IPS DF 6.9 (cell line): ENCODE data around the gene ADAMTS6.

Experiments used
- DNase-seq: peaks from one replicate; pipeline ENCODE4 v3.0.0-alpha.2; 2013; ENCODE audit warnings: low read depth, low spot score
- H3K27ac ChIP-seq: one replicate; pipeline ENCODE4 v1.5.1; 2013; ENCODE audit warnings: low read length, control low read depth
- H3K27me3 ChIP-seq: 2 replicates; pipeline ENCODE4 v1.6.1; 2013; ENCODE audit warnings: mild to moderate bottlenecking, low read length; ENCODE audit not compliant: control insufficient read depth, insufficient read depth
- H3K36me3 ChIP-seq: 2 replicates; pipeline ENCODE4 v1.6.1; 2013; ENCODE audit warnings: low read length; ENCODE audit not compliant: control insufficient read depth, insufficient read depth
- H3K4me1 ChIP-seq: 2 replicates; pipeline ENCODE4 v1.6.1; 2013; ENCODE audit warnings: low read length; ENCODE audit not compliant: control insufficient read depth, insufficient read depth
- H3K4me3 ChIP-seq: 2 replicates; pipeline ENCODE4 v1.5.1; 2013; ENCODE audit warnings: mild to moderate bottlenecking, low read length
- H3K9me3 ChIP-seq: 2 replicates; pipeline ENCODE4 v1.6.1; 2013; ENCODE audit warnings: low read length, inconsistent platforms; ENCODE audit not compliant: control insufficient read depth, insufficient read depth
- WGBS: extraction: QIAGEN DNeasy Blood & Tissue Kit; methylation state at CpG from one replicate; pipeline ENCODE4 v1.1.7; 2013; ENCODE audit warnings: mixed read lengths, missing lambda C conversion rate; ENCODE audit not compliant: insufficient read length, insufficient coverage; 5-methylcytosine and 5-hydroxymethylcytosine counted together

Gene ADAMTS6

DNA sequence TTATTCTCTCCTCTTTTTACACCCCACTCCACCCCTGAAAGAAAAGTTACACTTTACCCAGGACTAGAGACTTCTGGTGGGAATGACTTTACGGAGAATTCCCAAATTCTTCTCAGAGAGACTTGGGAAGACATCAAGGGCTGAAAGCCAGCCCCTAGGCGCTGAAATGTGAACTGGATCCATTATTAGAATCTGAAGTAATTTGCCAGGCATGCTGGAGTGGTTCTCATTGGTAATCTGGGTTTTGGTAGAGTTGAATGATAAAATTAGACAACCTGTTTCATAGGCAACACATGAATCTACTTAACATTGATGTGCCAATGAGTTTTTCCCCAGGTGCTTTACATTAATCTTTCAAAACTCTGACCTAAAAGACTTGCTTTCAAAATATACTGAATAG lies 324.8 kb downstream of the ADAMTS6 start:
- no CpG with 5 or more reads among the region's 2 CpGs for WGBS
- Histone ChIP-seq H3K4me1 (no peaks in the 10 kb centered on the region), H3K27ac (no peak overlapping the region), H3K9me3 (no peaks in the 10 kb centered on the region), H3K27me3 (no peaks in the 10 kb centered on the region), H3K36me3 (no peaks in the 10 kb centered on the region), H3K4me3 (no peak overlapping the region)
- no peak for DNase-seq

DNA sequence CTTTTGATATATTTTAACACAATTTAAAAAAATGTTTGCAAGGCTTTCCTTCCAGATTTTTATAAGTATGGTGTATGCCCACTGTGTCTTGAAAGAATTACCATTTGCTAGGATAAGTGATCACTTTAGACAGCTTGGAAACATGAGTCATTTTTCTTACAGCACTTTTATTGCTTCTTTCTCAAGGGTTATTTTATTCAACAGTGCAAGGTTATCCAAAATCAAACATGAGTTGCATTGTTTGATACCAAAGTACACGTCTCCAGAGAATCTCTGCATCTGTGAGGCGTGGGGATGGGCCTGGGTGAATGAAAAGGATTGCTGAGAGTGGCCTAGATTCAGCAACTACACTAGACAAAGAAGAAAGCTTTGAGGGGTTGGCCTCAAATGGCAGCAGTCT lies 329.6 kb downstream of the ADAMTS6 start:
- Histone ChIP-seq H3K4me1 (peaks cover 1% of the 10 kb centered on the region; the same call in 1 of the 2 replicates), H3K36me3 (no peaks in the 10 kb centered on the region), H3K9me3 (no peaks in the 10 kb centered on the region), H3K27me3 (no peaks in the 10 kb centered on the region), H3K27ac (no peak overlapping the region), H3K4me3 (no peak overlapping the region)
- WGBS, result no CpG with 5 or more reads among the region's 2 CpGs
- no peak for DNase-seq

DNA sequence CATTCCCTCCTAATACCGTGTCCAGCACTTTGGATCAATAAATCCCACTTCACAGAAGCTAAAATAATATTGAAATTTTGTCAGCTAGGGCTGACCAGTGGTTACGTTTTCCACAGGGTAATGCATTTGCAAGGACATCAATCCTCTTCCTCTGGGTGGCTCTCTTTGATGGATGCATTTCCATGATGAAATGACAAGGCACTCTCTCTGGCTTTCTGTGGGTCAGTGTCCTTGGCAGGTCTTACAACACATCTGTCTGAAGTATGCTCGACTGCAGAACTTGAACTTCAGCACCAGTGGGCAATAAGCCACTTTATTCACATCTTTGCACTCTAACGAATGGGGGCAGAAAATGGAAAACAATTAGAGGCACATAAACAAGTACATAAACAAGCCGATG lies 330.1 kb downstream of the ADAMTS6 start:
- Histone ChIP-seq H3K9me3 (no peaks in the 10 kb centered on the region), H3K36me3 (no peaks in the 10 kb centered on the region), H3K4me1 (peaks cover 1% of the 10 kb centered on the region; the same call in 1 of the 2 replicates), H3K4me3 (no peak overlapping the region), H3K27ac (no peak overlapping the region), H3K27me3 (no peaks in the 10 kb centered on the region)
- no CpG with 5 or more reads among the region's 5 CpGs for WGBS
- no peak for DNase-seq

DNA sequence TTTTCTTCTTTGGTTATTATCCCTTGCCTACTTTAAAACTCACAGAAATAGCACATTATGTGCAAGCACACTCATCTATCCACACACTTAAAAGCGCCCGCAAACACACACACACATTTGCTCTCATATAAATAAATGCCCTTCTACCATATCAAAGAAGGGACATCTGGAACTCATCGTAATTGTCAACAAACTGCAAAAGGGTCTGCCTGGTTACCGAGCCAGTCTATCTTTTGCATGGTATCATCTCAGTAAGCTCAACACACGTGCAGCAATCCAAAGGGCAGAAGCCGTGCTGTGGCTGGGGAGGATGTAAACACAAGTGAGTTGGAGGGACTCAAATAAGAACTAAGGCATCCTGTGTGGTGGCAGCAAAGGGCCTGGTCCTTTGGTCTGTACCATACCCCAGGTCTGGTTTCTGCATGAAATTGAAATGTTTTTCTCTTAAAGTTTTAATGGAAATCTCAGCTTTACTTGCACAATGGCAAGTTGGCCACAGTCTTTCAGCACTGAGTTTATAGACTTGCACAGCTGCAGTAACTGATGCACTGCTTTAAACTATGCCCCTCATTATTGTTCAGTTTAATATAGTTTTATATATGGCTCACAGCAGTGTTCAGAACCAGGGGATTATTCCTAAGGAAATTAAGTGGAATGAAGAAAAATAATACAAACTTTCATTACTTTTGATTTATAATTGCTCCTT lies 331.0 kb downstream of the ADAMTS6 start:
- Histone ChIP-seq H3K4me1 (peaks cover 1% of the 10 kb centered on the region; the same call in 1 of the 2 replicates), H3K27me3 (no peaks in the 10 kb centered on the region), H3K27ac (no peak overlapping the region), H3K36me3 (no peaks in the 10 kb centered on the region), H3K4me3 (no peak overlapping the region), H3K9me3 (no peaks in the 10 kb centered on the region)
- whole genome bisulfite sequencing, result no CpG with 5 or more reads among the region's 6 CpGs
- no peak for DNase-seq

DNA sequence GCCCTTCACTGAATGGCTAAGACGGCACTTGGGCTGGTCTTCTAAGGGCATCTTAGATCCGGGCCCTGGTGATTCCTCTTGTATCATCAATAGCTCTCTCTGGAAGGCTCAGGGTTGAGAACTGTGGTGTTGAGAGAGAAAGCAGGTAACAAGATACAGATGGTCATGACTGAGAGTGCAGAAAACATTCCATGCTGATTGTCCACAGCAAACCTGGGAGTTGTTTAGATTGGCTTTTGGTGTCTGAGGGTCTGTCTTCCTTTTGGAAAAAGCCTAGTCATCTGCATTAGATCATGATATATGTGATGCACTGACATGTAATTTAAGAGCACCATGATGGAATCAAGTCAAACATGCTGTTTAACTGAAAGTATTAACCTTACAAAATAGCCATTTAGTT lies 331.9 kb downstream of the ADAMTS6 start:
- H3K4me1 ChIP-seq, result peaks cover 1% of the 10 kb centered on the region; the same call in 1 of the 2 replicates
- H3K36me3 ChIP-seq, result no peaks in the 10 kb centered on the region
- H3K27ac ChIP-seq, result no peak overlapping the region
- DNase-seq, result no peak
- H3K27me3 ChIP-seq, result no peaks in the 10 kb centered on the region
- H3K9me3 ChIP-seq, result no peaks in the 10 kb centered on the region
- H3K4me3 ChIP-seq, result no peak overlapping the region
- no CpG with 5 or more reads among the region's 2 CpGs for WGBS

DNA sequence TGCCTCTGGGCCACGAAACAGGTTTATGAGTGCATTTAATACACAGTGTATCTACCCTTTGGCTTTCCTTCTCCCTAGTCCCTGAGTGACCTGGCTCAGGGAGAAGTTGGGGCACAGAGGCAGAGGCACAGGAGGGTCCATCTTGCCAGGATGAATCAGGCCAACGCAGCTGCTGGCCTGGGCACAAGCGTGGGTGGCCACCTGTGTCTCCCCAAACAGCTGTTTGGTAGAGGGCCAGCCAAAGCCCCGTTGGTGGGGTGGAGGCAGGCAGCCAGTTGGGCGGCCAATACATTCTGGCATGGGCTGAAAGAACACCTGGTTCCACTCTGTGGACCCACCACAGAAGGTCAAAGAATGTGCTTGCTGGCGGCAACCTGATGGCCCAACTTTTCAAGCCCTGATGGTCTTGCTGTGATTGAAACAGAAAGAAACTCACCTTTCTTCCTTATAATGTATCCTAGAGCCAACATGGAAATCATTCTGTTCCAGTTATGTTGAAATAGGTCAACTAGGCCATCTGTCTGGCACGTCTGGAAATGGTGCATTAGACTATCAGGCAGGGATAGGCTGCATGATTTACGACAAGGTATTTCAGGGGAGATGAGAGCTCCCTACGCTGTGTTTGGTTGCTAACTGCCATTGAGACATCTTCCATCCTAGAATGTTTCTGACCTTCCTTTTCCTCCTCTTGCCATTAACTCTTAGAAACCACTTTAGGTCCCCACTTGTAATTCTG lies 337.4 kb downstream of the ADAMTS6 start:
- no peaks in the 10 kb centered on the region for H3K27me3 ChIP-seq
- no CpG with 5 or more reads among the region's 9 CpGs for WGBS
- H3K27ac ChIP-seq, result no peak overlapping the region

DNA sequence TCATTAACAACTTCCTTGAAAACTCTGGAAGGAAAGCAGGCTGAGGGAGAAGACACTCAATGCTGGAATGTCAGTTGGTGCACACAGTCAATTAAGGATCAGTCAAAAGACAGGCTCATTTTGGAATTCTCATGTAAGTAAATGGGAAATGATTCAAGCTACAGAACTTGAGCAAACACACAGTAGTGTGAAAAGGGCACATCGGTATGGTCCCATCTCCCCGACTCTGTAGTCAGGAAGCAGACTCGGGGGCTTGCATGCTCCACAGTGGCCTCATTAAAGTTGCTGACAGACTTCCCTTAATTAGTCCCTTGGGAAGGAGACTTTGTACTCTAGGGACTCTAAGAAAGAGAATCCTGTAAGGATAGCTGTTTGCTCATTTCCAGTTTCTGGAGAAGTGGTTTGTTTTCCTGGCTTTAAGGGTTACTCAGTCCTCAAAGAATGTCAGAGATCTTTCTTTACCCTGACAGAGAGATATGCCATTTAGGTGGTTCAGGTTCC lies 339.2 kb downstream of the ADAMTS6 start:
- Histone ChIP-seq H3K27ac (peak overlapping the region; percentile 47), H3K36me3 (no peaks in the 10 kb centered on the region), H3K9me3 (no peaks in the 10 kb centered on the region), H3K27me3 (no peaks in the 10 kb centered on the region), H3K4me1 (no peaks in the 10 kb centered on the region; the same call in 1 of the 2 replicates), H3K4me3 (no peak overlapping the region)
- DNase-seq, result peak; percentile 20
- no CpG with 5 or more reads among the region's 3 CpGs for WGBS

More for the DNA sequence above, 337.4 kb downstream of the ADAMTS6 start:
- no peaks in the 10 kb centered on the region for H3K9me3 ChIP-seq
- H3K36me3 ChIP-seq, result no peaks in the 10 kb centered on the region
- DNase-seq, result no peak
- no peak overlapping the region for H3K4me3 ChIP-seq
- no peaks in the 10 kb centered on the region; the same call in 1 of the 2 replicates for H3K4me1 ChIP-seq

DNA sequence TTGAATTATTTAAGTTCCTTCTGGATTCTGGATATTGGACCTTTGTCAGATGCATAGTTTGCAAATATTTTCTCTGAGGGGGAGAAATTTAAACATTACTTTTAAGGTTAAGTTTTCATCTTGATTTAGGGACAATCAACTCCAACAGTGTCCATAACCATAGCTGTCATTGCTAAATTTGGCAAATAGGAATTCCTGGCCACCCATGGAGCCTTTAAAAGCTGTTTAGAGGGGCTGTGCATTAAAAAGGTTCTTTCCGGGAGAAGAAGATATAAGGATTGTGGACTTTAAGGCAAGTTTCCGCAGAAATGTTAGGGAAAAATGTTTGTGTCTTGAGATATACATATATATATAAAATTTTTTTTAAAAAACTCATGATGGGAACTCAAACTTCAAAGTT lies 339.7 kb downstream of the ADAMTS6 start:
- Histone ChIP-seq H3K4me1 (no peaks in the 10 kb centered on the region; the same call in 1 of the 2 replicates), H3K36me3 (no peaks in the 10 kb centered on the region), H3K27me3 (no peaks in the 10 kb centered on the region), H3K27ac (no peak overlapping the region), H3K9me3 (no peaks in the 10 kb centered on the region), H3K4me3 (no peak overlapping the region)
- no peak for DNase-seq
- WGBS, result no CpG with 5 or more reads among the region's 2 CpGs

DNA sequence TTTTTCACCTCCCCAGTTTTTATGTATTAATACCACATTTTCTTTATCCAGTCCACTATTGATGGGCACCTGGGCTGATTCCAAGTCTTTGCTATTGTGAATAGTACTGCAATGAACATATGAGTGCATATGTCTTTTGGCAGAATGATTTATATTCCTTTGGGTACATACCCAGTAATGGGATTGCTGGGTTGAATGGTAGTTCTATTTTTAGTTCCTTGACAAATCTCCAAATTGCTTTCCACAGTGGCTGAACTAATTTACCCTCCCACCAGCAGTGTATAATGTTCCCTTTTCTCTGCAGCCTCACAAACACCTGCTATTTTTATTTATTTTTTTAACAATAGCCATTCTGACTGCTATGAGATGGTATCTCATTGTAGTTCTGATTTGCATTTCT lies 340.2 kb downstream of the ADAMTS6 start:
- no peak overlapping the region for H3K27ac ChIP-seq
- DNase-seq, result no peak

DNA sequence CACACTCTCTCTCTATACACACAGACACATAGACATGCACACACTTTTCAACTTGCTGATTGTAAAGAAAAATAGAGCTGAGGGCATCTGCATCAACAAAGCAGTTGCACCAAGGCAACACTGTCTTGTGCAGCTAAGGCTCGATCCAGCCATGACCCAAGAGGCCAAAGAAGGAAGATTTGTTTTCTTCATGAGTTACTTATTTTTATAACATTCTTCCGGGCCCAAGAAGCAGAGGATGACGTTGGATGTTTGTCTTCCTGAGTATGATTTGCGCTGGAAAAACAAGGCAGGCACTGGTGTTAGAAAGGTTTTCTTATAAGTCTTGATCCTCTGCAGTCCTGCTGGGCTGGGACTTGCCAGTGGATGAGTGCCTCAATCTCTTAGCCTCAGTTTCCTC lies 344.1 kb downstream of the ADAMTS6 start:
- H3K27me3 ChIP-seq, result no peaks in the 10 kb centered on the region
- WGBS, result no CpG with 5 or more reads among the region's 4 CpGs
- no peak overlapping the region for H3K4me3 ChIP-seq
- H3K36me3 ChIP-seq, result no peaks in the 10 kb centered on the region
- H3K27ac ChIP-seq, result no peak overlapping the region
- no peaks in the 10 kb centered on the region for H3K9me3 ChIP-seq
- H3K4me1 ChIP-seq, result no peaks in the 10 kb centered on the region
- DNase-seq, result no peak

More for the DNA sequence above, 340.2 kb downstream of the ADAMTS6 start:
- Histone ChIP-seq H3K27me3 (no peaks in the 10 kb centered on the region), H3K4me3 (no peak overlapping the region), H3K4me1 (no peaks in the 10 kb centered on the region; the same call in 1 of the 2 replicates), H3K9me3 (no peaks in the 10 kb centered on the region), H3K36me3 (no peaks in the 10 kb centered on the region)
